HG02798 (cell line): ENCODE data around the gene TBX15.

Experiments
- ATAC-seq: cut with Tn5 transposase; IDR thresholded peaks from one replicate; pipeline ENCODE4 v1.9.1; 2021; ENCODE audit warnings: mild to moderate bottlenecking; ENCODE audit not compliant: unreplicated experiment, poor library complexity

TBX15 gene

DNA sequence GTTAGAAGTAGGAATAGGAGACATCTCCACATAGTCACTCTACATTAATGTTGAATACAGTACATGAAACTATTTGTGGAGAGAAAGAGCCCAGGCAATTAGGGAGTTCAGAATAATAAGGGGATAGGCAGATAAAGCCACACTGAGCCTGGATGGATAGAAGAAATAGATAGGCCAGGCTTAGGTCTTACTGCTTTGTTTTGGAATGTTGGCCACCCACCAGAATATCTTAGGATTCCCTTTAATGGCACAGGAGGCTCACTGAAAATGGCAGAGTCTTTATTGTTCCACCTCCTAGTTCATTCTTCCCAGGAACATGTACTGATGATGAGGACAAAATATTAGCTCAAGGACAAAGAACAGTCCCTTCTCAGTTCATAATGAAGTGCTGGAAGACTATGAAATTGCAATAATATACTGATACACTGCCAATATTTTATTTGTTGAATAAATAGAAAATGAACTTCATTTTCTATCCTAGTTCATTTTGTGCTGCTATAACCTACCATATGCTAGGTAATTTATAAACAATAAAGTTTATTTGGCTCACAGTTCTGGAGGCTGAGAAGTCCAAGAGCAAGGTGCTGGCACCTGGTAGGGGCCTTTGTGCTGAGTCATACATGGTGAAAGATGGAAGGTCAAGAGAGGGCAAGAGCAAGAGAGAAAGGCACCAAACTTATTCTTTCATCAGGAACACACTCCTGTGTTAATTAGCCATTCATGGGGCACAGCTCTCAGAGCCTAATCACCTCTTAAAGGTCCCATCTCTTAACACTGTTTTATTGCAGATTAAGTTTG is 87.3 kb downstream of the TBX15 start:
- ATAC-seq: no peak

- peak; percentile 56 for ATAC-seq
Observed at GRCh38 chr1:118899340-118899739, 88.8 kb downstream of the TBX15 start.

DNA sequence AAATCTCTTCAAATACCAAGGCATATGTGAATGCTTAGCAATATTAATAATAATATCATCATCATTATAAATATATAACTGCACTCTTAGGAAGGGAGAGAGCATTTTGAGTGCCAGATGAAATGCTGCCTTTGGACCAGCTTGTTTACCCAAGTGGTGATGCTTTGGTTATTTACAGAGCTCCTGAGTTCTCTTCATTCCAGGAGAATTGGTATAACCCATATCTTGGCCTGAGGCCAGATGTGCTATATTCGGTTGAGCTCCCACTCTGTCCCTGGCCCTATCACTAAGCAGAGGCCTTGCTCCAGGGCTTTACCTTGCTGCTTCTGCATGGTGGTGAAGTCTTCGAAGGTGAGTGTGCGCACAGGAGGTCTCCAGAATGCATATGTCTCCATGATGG is 89.4 kb downstream of the TBX15 start:
- ATAC-seq: no peak

- no peak for ATAC-seq
Observed at GRCh38 chr1:118896416-118896815, 91.7 kb downstream of the TBX15 start.

DNA sequence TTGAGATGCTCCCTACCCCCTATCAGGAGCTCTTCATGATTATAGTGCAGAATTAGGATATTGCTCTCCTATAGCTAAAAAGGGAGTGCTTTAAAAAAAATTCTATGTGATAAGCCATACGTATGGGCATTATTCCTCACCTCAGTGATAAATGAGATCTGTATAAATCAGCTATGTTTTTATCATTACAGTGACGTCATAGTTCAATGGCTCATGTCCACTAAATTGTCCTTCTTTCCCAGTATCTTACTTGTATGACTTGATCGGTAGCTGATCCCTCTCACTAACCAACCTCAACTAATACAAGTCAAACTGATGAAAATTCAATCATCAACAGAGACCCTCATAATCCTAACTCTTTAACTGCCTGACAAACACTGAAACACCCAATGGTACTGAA is 93.3 kb downstream of the TBX15 start:
- no peak for ATAC-seq

DNA sequence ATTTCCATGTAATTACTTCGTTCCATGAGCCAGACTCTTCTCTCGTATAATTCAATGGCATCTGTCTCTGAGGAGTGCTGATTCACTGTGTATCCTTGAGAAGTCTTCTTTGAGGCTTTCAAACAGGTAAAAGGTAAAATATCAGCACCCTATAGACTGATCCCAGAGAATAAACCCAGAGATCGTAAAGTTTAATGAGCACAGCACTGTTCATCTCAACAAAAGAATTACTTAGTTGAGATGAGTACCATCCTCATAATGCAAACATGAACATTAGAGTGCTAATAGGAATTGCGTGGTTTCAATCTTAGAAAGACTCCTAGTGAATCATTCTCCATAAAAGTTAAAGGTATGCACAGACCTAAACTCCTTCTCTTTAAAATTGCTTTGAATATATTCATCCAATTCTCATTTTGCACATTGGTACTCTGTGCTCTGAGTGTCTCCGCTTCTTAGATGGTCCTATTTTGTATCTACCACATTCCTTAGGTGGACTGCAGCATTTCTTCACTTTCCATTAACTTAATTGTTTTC is 97.2 kb downstream of the TBX15 start:
- no peak for ATAC-seq

DNA sequence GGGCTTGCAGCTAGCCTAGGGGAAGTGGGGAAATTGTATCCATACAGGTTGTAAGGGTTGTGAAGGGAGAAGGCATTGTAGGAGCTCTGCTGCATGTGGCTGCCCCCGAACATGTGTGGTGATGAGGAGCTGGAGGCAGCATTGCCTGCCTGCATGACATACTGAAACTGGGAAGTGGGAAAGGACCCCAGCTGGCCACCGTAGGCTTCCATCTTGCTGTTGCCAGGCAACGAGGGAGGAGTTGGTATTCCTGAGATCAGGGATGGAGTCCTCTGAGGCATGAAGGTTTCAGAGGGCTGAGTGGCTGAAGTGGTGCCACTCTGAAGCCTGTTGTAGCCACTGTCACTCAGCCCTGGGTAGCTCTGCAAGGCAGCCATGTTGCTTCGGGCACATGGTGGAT is 103.2 kb downstream of the TBX15 start:
- no peak for ATAC-seq

DNA sequence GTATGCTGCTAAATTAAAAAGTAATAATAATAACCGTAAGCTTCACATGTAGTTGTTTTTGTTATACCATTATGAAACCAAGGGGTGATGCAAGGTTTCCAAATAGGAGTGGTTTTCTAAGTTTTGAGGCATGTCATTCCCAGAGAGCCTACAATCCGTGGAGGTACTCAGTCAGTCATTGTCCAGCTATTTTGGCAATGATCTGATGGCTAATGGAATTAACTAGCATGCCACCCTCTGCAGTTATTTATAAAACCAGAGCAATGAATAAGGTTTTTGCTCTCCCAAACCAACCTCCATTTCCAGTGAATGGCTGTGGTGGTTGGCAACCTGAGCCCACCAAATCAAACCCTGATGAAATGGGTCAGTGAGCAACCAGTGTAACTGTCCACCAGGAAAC is 106.4 kb downstream of the TBX15 start:
- no peak for ATAC-seq

GRCh38 chr1:118878661-118879060 is 109.5 kb downstream of the TBX15 start:
- ATAC-seq: no peak

- no peak for ATAC-seq
Observed at GRCh38 chr1:118877668-118878396, 110.3 kb downstream of the TBX15 start.

- ATAC-seq: no peak
Observed at GRCh38 chr1:118871582-118872171, 116.5 kb downstream of the TBX15 start.

GRCh38 chr1:118868387-118868786 is 119.8 kb downstream of the TBX15 start:
- ATAC-seq: no peak

DNA sequence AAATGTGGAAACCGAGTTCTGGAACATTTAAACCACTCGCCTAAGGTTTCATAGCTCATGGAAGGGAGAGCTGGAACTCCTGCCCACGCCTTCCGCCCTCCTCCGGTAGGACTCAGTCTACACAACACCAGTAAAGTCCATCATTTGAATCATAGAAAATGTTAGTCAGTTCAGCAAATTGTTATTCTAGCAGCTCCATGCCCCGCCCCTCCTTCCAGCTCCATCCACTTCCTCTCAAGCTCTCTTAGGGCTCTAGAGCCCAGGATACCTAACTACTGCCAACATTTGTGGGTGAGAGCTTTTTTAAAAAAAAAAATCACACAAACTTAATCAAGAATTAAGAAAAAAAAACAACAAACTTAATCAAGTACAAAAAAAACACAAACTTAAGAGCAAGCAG is 121.8 kb downstream of the TBX15 start:
- no peak for ATAC-seq

GRCh38 chr1:118863688-118864087 is 124.5 kb downstream of the TBX15 start:
- ATAC-seq: no peak

GRCh38 chr1:118862755-118863154 is 125.4 kb downstream of the TBX15 start:
- ATAC-seq: peak; percentile 63

- no peak for ATAC-seq
Observed at GRCh38 chr1:118861216-118861615, 126.9 kb downstream of the TBX15 start.

DNA sequence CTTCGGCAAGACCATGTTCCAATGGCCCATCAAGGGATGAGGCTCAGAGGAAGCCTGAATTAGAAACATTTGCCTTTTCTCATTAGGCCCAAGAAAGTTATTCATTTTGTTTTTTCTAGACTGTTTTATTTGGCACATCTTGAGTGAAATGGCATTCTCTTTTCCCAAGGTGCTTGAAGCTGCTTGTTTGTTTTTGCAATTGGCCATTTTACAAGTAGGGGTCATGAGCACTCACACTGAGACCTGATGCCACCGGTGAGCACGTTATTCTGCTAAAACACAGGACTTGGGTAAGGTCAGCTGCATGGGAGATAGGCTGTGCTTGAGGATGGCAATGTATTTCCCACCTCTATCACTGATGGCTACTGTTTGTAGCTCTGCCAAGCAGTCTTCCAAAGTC is 128.1 kb downstream of the TBX15 start:
- no peak for ATAC-seq

- ATAC-seq: no peak
Observed at GRCh38 chr1:118846443-118846842, 141.7 kb downstream of the TBX15 start.

DNA sequence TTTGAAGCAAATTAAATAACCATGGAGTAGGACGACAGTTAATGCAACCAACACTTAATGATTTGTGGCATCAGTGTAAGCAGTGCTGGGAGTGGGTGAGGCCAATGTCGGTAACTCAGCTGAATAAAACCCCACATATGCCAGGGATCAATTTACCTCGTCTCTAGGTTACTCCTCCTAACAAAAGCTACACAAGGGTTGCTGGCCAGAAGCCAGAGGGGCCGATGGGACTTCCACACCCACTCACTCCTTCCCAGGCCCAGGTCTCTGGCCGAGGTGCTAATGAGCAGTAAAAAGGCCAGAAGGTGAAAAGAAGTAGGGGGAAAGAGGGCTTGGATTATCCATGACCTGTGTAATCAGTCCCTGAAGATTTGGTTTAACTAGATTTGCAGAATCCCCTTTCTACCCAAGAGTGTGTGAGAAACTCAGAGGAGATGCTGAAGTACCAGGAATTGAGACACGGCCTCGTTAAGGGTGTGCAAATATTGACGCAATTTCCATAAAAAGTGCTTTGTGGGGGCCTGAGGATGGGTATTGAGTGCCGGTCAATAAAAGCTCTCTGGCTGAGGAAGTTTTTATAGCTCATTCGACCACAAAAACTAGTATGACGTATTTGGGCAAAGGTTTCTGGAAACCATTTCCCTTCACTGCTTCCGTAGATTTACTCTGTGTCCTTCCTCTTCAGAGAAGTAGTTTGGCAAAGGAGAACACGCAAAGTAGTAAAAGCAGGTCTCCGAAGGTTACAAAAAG is 145.5 kb downstream of the TBX15 start:
- ATAC-seq: no peak

- no peak for ATAC-seq
Observed at GRCh38 chr1:118841521-118841920, 146.6 kb downstream of the TBX15 start.
